GM12878 (cell line): ENCODE measurements around the gene SYNE4. TPM values are rescaled to one million over a fixed set of nuclear protein-coding genes. Genes with fewer than 3 reads are reported as not detected.

Experiments used
- GATAD2B ChIP-seq: fragments of 450-650 bp; conservative IDR thresholded peaks from 2 replicates; pipeline ENCODE4 v1.6.1; 2017; ENCODE audit warnings: low read depth, mild to moderate bottlenecking, moderate library complexity
- HCFC1 ChIP-seq: fragments of 150-350 bp; IDR thresholded peaks from 2 replicates; pipeline ENCODE4 v1.6.1; 2014; ENCODE audit warnings: low read length
- HDAC2 ChIP-seq: fragments of 200-600 bp; sonication (generic); IDR thresholded peaks from 2 replicates; pipeline ENCODE4 v1.6.1; 2017
- HDGF ChIP-seq: fragments of 450-650 bp; IDR thresholded peaks from 2 replicates; pipeline ENCODE4 v1.6.1; 2016; ENCODE audit warnings: antibody characterized with exemption
- IRF4 ChIP-seq: IDR thresholded peaks from 2 replicates; pipeline ENCODE4 v1.6.1; 2011; ENCODE audit warnings: low read depth, low read length
- MEF2A ChIP-seq: IDR thresholded peaks from 2 replicates; pipeline ENCODE4 v1.6.1; 2011; ENCODE audit warnings: low read depth, mild to moderate bottlenecking, low read length, moderate library complexity; ENCODE audit not compliant: insufficient read depth
- NFXL1 ChIP-seq: fragments of 450-650 bp; IDR thresholded peaks from 2 replicates; pipeline ENCODE4 v1.6.1; 2017; ENCODE audit warnings: antibody characterized with exemption, mild to moderate bottlenecking, borderline replicate concordance
- NRF1 ChIP-seq: conservative IDR thresholded peaks from 2 replicates; pipeline ENCODE4 v1.6.1; 2011; ENCODE audit warnings: mild to moderate bottlenecking, low read depth, low read length, improper control_type of control experiment
- POLR2AphosphoS5 ChIP-seq: IDR thresholded peaks from 2 replicates; pipeline ENCODE4 v1.6.1; 2011; ENCODE audit warnings: mild to moderate bottlenecking, low read length, inconsistent platforms
- POU2F2 ChIP-seq: IDR thresholded peaks from 3 replicates; pipeline ENCODE4 v1.6.1; 2011; ENCODE audit warnings: low read depth, mild to moderate bottlenecking, low read length, borderline replicate concordance
- RB1 ChIP-seq: fragments of 450-650 bp; formaldehyde crosslinking; IDR thresholded peaks from 2 replicates; pipeline ENCODE4 v1.6.1; 2017; ENCODE audit warnings: mild to moderate bottlenecking, borderline replicate concordance
- SP1 ChIP-seq: IDR thresholded peaks from one replicate; pipeline ENCODE4 v1.6.1; 2011; ENCODE audit warnings: low read depth, low read length
- SPI1 ChIP-seq: IDR thresholded peaks from 2 replicates; pipeline ENCODE4 v1.6.1; 2011; ENCODE audit warnings: low read depth, mild to moderate bottlenecking, low read length, moderate library complexity, borderline replicate concordance; ENCODE audit not compliant: insufficient read depth
- STAT1 ChIP-seq: fragments of 450-650 bp; conservative IDR thresholded peaks from 2 replicates; pipeline ENCODE4 v1.6.1; 2014; ENCODE audit warnings: antibody characterized with exemption, mild to moderate bottlenecking
- TCF7 ChIP-seq: IDR thresholded peaks from 2 replicates; pipeline ENCODE4 v1.6.1; 2014; ENCODE audit warnings: antibody characterized with exemption, borderline replicate concordance
- ZNF207 ChIP-seq: fragments of 450-650 bp; IDR thresholded peaks from 2 replicates; pipeline ENCODE4 v1.6.1; 2014; ENCODE audit warnings: antibody characterized with exemption, mild to moderate bottlenecking, borderline replicate concordance
- polyA plus RNA-seq, 11 experiments: library from polyadenylated mRNA; depleted of rRNA in 4 of 11; unstranded in 6 of 11; stranded (reverse) in 5 of 11; fragments of >200 nt; fragmentation: Nextera tagmentation in 4 of 11; fragmentation: Illumina TruSeq in 1 of 11; extraction: Ambion mirVana in 4 of 11; extraction: Trizol in 1 of 11; gene quantifications; 1 replicate in 1 of 11; 2 replicates in 10 of 11; pipeline versions ENCODE4 v1.2.1 to v1.2.3, GENCODE V29; 2011 to 2016; ENCODE audit warnings: inconsistent platforms in 2 of 11, missing spikeins in 2 of 11, low read depth in 1 of 11
- total RNA-seq, 4 experiments: library from RNA; depleted of rRNA in 3 of 4; stranded (reverse); fragments of >200 nt in 3 of 4; fragmentation: Illumina TruSeq in 1 of 4; extraction: Trizol in 1 of 4; gene quantifications; 2 replicates each; pipeline versions ENCODE4 v1.2.1 to v1.2.3, GENCODE V29; 2013 to 2021
- TF ChIP-seq, protein P1 (sequence below): fragments of 450-650 bp; IDR thresholded peaks from 2 replicates; pipeline ENCODE4 v1.6.1; 2017; ENCODE audit warnings: mild to moderate bottlenecking, low read depth, inconsistent platforms; ENCODE audit not compliant: poor library complexity, severe bottlenecking
- TF ChIP-seq, protein P2 (sequence below): fragments of 450-650 bp; IDR thresholded peaks from 2 replicates; pipeline ENCODE4 v1.6.1; 2018; ENCODE audit warnings: mild to moderate bottlenecking, low read depth, moderate library complexity; ENCODE audit not compliant: partially characterized antibody
- TF ChIP-seq, protein P3 (sequence below): fragments of 450-650 bp; IDR thresholded peaks from 2 replicates; pipeline ENCODE4 v1.6.1; 2017; ENCODE audit warnings: low read depth, mild to moderate bottlenecking, moderate library complexity
- TF ChIP-seq, protein P4 (sequence below): IDR thresholded peaks from 2 replicates; pipeline ENCODE4 v1.6.1; 2012; ENCODE audit warnings: low read length, inconsistent platforms
- TF ChIP-seq, protein P5 (sequence below): IDR thresholded peaks from 2 replicates; pipeline ENCODE4 v1.6.1; 2012; ENCODE audit warnings: low read depth, low read length, improper control_type of control experiment

The SYNE4 gene
- total and polyA plus RNA-seq, 10 of the 15 experiments (the other 5 are each of a cell fraction or from before 2014, with no cell fraction given), result 0.35 to 1.2 (median 0.71) TPM

DNA sequence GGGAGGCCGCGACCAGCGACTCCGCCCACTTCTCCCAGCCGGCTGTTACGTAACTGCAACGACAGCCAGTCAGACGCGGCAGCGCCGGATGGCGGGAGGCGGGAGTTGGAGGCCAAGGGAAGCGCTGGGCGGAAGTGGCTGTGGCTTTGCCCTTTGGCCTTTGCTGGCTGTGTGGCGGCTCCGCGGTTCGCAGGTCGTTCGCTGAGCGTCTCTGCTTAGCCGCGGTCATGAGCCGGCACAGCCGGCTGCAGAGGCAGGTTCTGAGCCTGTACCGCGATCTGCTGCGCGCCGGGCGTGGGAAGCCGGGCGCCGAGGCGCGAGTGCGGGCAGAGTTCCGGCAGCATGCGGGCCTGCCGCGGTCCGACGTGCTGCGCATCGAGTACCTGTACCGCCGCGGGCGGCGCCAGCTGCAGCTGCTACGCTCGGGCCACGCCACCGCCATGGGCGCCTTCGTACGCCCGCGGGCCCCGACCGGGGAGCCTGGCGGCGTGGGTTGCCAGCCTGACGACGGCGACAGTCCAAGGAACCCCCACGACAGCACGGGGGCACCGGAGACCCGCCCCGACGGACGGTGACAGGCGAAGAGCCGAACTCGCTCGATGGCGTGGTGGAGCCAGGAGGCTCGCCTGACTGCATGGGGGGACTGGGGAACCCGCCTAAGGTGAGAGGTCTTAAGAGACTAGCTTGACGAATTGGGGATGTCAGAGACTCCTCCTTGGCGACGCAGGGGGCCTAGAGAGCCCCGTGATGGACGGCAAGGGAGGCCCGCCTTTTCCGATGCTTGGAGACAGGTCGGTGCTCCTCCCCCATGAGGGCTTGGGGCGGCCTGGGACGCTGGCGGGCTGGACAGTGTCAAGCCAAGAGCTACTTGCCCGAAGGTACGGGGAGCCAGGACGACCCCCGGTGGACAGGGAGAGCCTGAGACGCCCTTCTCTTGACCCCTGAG, 13.3 kb downstream of the SYNE4 start, which contains the start of gene SDHAF1 (continued):
- TF ChIP-seq RB1 (peak; percentile 64; the same call in 1 of the 2 replicates), HDGF (peak; percentile 95), MEF2A (no peak), POU2F2 (no peak; the same call in 2 of the 3 replicates), POLR2AphosphoS5 (peak; percentile 84), IRF4 (0 out of 2 replicates have a peak, but pooled peaks have one; percentile 6), SPI1 (peak; percentile 78), HCFC1 (peak; percentile 67), NRF1 (no peak), GATAD2B (peak; percentile 98), HDAC2 (no peak), NFXL1 (no peak), STAT1 (no peak), SP1 (peak; percentile 82), TCF7 (no peak), ZNF207 (peak; percentile 77)
- TF ChIP-seq, protein P1, sequence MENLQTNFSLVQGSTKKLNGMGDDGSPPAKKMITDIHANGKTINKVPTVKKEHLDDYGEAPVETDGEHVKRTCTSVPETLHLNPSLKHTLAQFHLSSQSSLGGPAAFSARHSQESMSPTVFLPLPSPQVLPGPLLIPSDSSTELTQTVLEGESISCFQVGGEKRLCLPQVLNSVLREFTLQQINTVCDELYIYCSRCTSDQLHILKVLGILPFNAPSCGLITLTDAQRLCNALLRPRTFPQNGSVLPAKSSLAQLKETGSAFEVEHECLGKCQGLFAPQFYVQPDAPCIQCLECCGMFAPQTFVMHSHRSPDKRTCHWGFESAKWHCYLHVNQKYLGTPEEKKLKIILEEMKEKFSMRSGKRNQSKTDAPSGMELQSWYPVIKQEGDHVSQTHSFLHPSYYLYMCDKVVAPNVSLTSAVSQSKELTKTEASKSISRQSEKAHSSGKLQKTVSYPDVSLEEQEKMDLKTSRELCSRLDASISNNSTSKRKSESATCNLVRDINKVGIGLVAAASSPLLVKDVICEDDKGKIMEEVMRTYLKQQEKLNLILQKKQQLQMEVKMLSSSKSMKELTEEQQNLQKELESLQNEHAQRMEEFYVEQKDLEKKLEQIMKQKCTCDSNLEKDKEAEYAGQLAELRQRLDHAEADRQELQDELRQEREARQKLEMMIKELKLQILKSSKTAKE, result no peak
- TF ChIP-seq, protein P2, sequence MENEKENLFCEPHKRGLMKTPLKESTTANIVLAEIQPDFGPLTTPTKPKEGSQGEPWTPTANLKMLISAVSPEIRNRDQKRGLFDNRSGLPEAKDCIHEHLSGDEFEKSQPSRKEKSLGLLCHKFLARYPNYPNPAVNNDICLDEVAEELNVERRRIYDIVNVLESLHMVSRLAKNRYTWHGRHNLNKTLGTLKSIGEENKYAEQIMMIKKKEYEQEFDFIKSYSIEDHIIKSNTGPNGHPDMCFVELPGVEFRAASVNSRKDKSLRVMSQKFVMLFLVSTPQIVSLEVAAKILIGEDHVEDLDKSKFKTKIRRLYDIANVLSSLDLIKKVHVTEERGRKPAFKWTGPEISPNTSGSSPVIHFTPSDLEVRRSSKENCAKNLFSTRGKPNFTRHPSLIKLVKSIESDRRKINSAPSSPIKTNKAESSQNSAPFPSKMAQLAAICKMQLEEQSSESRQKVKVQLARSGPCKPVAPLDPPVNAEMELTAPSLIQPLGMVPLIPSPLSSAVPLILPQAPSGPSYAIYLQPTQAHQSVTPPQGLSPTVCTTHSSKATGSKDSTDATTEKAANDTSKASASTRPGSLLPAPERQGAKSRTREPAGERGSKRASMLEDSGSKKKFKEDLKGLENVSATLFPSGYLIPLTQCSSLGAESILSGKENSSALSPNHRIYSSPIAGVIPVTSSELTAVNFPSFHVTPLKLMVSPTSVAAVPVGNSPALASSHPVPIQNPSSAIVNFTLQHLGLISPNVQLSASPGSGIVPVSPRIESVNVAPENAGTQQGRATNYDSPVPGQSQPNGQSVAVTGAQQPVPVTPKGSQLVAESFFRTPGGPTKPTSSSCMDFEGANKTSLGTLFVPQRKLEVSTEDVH, result no peak
- TF ChIP-seq, protein P3, sequence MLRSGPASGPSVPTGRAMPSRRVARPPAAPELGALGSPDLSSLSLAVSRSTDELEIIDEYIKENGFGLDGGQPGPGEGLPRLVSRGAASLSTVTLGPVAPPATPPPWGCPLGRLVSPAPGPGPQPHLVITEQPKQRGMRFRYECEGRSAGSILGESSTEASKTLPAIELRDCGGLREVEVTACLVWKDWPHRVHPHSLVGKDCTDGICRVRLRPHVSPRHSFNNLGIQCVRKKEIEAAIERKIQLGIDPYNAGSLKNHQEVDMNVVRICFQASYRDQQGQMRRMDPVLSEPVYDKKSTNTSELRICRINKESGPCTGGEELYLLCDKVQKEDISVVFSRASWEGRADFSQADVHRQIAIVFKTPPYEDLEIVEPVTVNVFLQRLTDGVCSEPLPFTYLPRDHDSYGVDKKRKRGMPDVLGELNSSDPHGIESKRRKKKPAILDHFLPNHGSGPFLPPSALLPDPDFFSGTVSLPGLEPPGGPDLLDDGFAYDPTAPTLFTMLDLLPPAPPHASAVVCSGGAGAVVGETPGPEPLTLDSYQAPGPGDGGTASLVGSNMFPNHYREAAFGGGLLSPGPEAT, result 0 out of 2 replicates have a peak, but pooled peaks have one; percentile 10
- TF ChIP-seq, protein P4, sequence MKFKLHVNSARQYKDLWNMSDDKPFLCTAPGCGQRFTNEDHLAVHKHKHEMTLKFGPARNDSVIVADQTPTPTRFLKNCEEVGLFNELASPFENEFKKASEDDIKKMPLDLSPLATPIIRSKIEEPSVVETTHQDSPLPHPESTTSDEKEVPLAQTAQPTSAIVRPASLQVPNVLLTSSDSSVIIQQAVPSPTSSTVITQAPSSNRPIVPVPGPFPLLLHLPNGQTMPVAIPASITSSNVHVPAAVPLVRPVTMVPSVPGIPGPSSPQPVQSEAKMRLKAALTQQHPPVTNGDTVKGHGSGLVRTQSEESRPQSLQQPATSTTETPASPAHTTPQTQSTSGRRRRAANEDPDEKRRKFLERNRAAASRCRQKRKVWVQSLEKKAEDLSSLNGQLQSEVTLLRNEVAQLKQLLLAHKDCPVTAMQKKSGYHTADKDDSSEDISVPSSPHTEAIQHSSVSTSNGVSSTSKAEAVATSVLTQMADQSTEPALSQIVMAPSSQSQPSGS, result no peak
- TF ChIP-seq, protein P5, sequence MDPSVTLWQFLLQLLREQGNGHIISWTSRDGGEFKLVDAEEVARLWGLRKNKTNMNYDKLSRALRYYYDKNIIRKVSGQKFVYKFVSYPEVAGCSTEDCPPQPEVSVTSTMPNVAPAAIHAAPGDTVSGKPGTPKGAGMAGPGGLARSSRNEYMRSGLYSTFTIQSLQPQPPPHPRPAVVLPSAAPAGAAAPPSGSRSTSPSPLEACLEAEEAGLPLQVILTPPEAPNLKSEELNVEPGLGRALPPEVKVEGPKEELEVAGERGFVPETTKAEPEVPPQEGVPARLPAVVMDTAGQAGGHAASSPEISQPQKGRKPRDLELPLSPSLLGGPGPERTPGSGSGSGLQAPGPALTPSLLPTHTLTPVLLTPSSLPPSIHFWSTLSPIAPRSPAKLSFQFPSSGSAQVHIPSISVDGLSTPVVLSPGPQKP, result peak; percentile 77; the same call in 1 of the 2 replicates
